ENCODE results near the gene DMWD. TPM values are rescaled to one million over a fixed set of nuclear protein-coding genes. Genes with fewer than 3 reads are reported as not detected.

DMWD gene
- total and polyA plus RNA-seq, 2 of the 13 experiments (the other 11 are each of a cell fraction or from before 2014, with no cell fraction given) = 10.3 to 14.9 TPM

DNA sequence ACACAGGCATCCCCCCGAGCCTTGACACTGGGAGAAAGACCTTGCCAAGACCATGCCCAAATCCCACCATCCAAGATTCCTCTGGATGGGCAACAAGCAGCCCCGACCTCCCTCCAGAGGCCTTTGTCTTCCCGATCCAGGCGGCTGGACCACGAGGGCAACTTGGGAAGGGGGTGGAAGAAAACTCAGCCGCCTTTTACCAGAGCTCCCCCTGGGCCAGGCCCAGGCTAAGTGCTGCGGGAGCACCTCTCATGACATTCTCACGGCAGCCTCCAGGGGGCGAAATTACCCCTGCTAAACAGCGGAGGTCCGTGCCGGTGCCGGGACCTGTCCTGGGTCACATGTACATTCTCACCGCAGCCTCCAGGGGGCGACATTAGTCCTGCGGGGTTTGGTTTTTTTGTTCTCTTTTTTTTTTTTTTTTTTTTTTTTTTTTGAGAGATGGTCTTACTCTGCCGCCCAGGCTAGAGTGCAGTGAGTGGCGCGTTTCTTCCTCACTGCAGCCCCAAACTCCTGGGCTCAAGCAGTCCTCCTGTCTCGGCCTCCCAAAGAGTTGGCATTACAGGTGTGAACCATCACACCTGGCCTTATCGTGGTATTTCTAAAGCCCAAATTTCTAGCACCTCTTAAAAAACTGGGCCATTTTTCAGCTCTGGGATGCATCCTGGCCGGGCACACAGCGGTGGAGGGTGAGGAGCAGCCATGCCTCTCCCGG, 24.5 kb upstream of the DMWD start (continued):
- TF ChIP-seq, protein P1, sequence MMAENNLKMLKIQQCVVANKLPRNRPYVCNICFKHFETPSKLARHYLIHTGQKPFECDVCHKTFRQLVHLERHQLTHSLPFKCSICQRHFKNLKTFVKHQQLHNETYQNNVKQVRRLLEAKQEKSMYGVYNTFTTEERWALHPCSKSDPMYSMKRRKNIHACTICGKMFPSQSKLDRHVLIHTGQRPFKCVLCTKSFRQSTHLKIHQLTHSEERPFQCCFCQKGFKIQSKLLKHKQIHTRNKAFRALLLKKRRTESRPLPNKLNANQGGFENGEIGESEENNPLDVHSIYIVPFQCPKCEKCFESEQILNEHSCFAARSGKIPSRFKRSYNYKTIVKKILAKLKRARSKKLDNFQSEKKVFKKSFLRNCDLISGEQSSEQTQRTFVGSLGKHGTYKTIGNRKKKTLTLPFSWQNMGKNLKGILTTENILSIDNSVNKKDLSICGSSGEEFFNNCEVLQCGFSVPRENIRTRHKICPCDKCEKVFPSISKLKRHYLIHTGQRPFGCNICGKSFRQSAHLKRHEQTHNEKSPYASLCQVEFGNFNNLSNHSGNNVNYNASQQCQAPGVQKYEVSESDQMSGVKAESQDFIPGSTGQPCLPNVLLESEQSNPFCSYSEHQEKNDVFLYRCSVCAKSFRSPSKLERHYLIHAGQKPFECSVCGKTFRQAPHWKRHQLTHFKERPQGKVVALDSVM (CRISPR knock-in tag; IDR thresholded peaks at IDR 0.05) = peak; percentile 55; the same call in 1 of the 2 replicates
- TF ChIP-seq ZNF790 (CRISPR knock-in tag; IDR thresholded peaks at IDR 0.05; ENCODE audit: borderline replicate concordance) (no peak), JDP2 (CRISPR knock-in tag; IDR thresholded peaks at IDR 0.05; ENCODE audit: borderline replicate concordance) (no peak), ZNF160 (CRISPR knock-in tag; IDR thresholded peaks at IDR 0.05) (no peak), NFKBIZ (CRISPR knock-in tag; IDR thresholded peaks at IDR 0.05) (no peak), JARID2 (CRISPR knock-in tag; IDR thresholded peaks at IDR 0.05; ENCODE audit: insufficient replicate concordance) (no peak), HNRNPUL1 (IDR thresholded peaks at IDR 0.05; ENCODE audit: low read depth, low read length) (no peak), NRL (CRISPR knock-in tag; IDR thresholded peaks at IDR 0.05; ENCODE audit: borderline replicate concordance) (peak; percentile 31; the same call in 1 of the 2 replicates), ZBTB38 (CRISPR knock-in tag; IDR thresholded peaks at IDR 0.05) (no peak), ZNF17 (CRISPR knock-in tag; IDR thresholded peaks at IDR 0.05) (no peak), MLLT10 (CRISPR knock-in tag; IDR thresholded peaks at IDR 0.05) (no peak), ZNF136 (CRISPR knock-in tag; IDR thresholded peaks at IDR 0.05; ENCODE audit: low read depth) (no peak), MXD4 (CRISPR knock-in tag; IDR thresholded peaks at IDR 0.05) (no peak), ZNF282 (IDR thresholded peaks at IDR 0.05; ENCODE audit: partially characterized antibody) (no peak), PHF21A (CRISPR knock-in tag; IDR thresholded peaks at IDR 0.05) (no peak), ZNF615 (CRISPR knock-in tag; IDR thresholded peaks at IDR 0.05; ENCODE audit: borderline replicate concordance) (no peak)
- TF ChIP-seq, protein P2, sequence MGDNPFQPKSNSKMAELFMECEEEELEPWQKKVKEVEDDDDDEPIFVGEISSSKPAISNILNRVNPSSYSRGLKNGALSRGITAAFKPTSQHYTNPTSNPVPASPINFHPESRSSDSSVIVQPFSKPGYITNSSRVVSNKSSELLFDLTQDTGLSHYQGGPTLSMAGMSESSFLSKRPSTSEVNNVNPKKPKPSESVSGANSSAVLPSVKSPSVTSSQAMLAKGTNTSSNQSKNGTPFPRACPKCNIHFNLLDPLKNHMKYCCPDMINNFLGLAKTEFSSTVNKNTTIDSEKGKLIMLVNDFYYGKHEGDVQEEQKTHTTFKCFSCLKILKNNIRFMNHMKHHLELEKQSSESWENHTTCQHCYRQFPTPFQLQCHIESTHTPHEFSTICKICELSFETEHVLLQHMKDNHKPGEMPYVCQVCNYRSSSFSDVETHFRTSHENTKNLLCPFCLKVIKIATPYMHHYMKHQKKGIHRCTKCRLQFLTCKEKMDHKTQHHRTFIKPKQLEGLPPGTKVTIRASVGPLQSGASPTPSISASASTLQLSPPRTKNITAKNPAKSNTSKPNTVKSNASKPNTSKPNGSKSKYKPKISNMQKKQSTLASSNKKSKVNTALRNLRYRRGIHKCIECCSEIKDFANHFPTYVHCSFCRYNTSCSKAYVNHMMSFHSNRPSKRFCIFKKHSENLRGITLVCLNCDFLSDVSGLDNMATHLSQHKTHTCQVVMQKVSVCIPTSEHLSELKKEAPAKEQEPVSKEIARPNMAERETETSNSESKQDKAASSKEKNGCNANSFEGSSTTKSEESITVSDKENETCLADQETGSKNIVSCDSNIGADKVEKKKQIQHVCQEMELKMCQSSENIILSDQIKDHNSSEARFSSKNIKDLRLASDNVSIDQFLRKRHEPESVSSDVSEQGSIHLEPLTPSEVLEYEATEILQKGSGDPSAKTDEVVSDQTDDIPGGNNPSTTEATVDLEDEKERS (CRISPR knock-in tag; IDR thresholded peaks at IDR 0.05) = no peak
- TF ChIP-seq, protein P3, sequence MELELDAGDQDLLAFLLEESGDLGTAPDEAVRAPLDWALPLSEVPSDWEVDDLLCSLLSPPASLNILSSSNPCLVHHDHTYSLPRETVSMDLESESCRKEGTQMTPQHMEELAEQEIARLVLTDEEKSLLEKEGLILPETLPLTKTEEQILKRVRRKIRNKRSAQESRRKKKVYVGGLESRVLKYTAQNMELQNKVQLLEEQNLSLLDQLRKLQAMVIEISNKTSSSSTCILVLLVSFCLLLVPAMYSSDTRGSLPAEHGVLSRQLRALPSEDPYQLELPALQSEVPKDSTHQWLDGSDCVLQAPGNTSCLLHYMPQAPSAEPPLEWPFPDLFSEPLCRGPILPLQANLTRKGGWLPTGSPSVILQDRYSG (CRISPR knock-in tag; IDR thresholded peaks at IDR 0.05) = no peak
- TF ChIP-seq, protein P4, sequence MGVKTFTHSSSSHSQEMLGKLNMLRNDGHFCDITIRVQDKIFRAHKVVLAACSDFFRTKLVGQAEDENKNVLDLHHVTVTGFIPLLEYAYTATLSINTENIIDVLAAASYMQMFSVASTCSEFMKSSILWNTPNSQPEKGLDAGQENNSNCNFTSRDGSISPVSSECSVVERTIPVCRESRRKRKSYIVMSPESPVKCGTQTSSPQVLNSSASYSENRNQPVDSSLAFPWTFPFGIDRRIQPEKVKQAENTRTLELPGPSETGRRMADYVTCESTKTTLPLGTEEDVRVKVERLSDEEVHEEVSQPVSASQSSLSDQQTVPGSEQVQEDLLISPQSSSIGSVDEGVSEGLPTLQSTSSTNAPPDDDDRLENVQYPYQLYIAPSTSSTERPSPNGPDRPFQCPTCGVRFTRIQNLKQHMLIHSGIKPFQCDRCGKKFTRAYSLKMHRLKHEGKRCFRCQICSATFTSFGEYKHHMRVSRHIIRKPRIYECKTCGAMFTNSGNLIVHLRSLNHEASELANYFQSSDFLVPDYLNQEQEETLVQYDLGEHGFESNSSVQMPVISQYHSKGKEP (CRISPR knock-in tag; IDR thresholded peaks at IDR 0.05) = no peak
- TF ChIP-seq, protein P5, sequence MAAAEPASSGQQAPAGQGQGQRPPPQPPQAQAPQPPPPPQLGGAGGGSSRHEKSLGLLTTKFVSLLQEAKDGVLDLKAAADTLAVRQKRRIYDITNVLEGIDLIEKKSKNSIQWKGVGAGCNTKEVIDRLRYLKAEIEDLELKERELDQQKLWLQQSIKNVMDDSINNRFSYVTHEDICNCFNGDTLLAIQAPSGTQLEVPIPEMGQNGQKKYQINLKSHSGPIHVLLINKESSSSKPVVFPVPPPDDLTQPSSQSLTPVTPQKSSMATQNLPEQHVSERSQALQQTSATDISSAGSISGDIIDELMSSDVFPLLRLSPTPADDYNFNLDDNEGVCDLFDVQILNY (CRISPR knock-in tag; conservative IDR thresholded peaks at IDR 0.05) = no peak
